ENCODE results near the gene CLEC19A. TPM values are rescaled to one million over a fixed set of nuclear protein-coding genes. Genes with fewer than 3 reads are reported as not detected.

The CLEC19A gene
- total RNA-seq, 1 experiment from 2014 or later, result not detected

DNA sequence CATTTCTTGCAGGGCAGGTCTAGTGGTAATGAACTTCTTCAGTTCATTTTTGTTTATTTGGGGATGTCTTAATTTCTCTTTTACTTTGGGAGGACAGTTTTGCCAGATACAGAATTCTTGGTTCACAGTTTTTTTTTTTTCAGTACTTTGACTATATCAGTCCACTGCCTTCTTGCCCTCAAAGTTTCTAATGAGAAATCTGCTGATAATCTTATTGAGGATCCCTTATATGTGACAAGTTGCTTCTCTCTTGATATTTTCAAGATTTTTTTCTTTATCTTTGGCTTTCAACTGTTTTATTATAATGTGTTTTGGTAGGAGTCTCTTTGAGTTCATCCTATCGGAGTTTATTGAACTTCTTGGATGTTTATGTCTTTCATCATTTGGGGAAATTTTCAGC is 42.8 kb downstream of the CLEC19A start:
- no peak overlapping the region for H3K4me3 ChIP-seq (ENCODE audit: low read depth in 2 of 2, low read length in 2 of 2)
- ChIA-PET CTCF (no interaction called here), POLR2A (no interaction called here)
- no peak for DNase-seq (ENCODE audit: low read depth, low spot score)
- in situ Hi-C loops (cut with HindIII; ENCODE audit: low pct_unique_long_range_greater_than_20kb, low sequenced_read_pairs), result no loop called here
- H3K9me3 ChIP-seq (ENCODE audit: control insufficient read depth, insufficient read depth, low read depth, low read length), result no peaks in the 10 kb centered on the region
- BruUV-seq (replicated peaks), result no TSS peak
- ATAC-seq, result no peak
- TF ChIP-seq POLR2AphosphoS5 (IDR thresholded peaks at IDR 0.05; ENCODE audit: low read depth, low read length) (no peak), SIN3A (IDR thresholded peaks at IDR 0.05; ENCODE audit: borderline replicate concordance, insufficient read depth, low read depth, low read length) (no peak), TCF7L2 (IDR thresholded peaks at IDR 0.05; ENCODE audit: low read depth, low read length) (no peak)
- TF ChIP-seq, protein P1, sequence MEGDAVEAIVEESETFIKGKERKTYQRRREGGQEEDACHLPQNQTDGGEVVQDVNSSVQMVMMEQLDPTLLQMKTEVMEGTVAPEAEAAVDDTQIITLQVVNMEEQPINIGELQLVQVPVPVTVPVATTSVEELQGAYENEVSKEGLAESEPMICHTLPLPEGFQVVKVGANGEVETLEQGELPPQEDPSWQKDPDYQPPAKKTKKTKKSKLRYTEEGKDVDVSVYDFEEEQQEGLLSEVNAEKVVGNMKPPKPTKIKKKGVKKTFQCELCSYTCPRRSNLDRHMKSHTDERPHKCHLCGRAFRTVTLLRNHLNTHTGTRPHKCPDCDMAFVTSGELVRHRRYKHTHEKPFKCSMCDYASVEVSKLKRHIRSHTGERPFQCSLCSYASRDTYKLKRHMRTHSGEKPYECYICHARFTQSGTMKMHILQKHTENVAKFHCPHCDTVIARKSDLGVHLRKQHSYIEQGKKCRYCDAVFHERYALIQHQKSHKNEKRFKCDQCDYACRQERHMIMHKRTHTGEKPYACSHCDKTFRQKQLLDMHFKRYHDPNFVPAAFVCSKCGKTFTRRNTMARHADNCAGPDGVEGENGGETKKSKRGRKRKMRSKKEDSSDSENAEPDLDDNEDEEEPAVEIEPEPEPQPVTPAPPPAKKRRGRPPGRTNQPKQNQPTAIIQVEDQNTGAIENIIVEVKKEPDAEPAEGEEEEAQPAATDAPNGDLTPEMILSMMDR (IDR thresholded peaks at IDR 0.05), result no peak
- TF ChIP-seq, protein P2, sequence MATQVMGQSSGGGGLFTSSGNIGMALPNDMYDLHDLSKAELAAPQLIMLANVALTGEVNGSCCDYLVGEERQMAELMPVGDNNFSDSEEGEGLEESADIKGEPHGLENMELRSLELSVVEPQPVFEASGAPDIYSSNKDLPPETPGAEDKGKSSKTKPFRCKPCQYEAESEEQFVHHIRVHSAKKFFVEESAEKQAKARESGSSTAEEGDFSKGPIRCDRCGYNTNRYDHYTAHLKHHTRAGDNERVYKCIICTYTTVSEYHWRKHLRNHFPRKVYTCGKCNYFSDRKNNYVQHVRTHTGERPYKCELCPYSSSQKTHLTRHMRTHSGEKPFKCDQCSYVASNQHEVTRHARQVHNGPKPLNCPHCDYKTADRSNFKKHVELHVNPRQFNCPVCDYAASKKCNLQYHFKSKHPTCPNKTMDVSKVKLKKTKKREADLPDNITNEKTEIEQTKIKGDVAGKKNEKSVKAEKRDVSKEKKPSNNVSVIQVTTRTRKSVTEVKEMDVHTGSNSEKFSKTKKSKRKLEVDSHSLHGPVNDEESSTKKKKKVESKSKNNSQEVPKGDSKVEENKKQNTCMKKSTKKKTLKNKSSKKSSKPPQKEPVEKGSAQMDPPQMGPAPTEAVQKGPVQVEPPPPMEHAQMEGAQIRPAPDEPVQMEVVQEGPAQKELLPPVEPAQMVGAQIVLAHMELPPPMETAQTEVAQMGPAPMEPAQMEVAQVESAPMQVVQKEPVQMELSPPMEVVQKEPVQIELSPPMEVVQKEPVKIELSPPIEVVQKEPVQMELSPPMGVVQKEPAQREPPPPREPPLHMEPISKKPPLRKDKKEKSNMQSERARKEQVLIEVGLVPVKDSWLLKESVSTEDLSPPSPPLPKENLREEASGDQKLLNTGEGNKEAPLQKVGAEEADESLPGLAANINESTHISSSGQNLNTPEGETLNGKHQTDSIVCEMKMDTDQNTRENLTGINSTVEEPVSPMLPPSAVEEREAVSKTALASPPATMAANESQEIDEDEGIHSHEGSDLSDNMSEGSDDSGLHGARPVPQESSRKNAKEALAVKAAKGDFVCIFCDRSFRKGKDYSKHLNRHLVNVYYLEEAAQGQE (IDR thresholded peaks at IDR 0.05; ENCODE audit: insufficient read depth in 1 of 2, low read depth in 2 of 2, low read length in 1 of 2), result no peak
- no peak overlapping the region for H3K27ac ChIP-seq (ENCODE audit: low read length)
- no peaks in the 10 kb centered on the region for H3K4me1 ChIP-seq (ENCODE audit: control insufficient read depth, insufficient read depth, low read length)
- no peaks in the 10 kb centered on the region for H3K36me3 ChIP-seq (ENCODE audit: control insufficient read depth, insufficient read depth, low read length)
- H3K27me3 ChIP-seq (ENCODE audit: control insufficient read depth, insufficient read depth, low read length), result no peaks in the 10 kb centered on the region
- intact Hi-C loops (cut with micrococcal nuclease; ENCODE audit: unreplicated experiment), result no loop called here

DNA sequence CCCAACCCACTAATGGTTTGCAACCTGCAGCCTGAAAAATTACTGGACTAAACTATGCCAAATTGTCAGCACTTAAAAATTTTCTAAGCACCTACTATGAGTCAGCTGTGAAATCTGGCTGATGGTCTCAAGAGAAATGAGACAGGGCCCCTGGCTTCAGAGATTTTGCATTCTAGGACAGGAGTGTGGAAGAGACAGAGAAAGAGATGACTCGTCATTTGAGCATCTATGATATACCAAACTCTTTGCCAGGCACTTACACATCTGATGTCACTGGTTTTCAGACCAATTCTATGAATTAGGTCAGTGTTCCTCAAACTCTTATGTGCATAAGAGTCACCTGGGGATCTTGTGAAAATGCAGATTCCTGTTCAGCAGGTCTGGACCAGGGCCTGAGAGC is 44.4 kb downstream of the CLEC19A start:
- POLR2A ChIA-PET, result no interaction called here
- TF ChIP-seq, protein P1 (IDR thresholded peaks at IDR 0.05), result no peak
- TF ChIP-seq, protein P2 (IDR thresholded peaks at IDR 0.05; ENCODE audit: insufficient read depth in 1 of 2, low read depth in 2 of 2, low read length in 1 of 2), result no peak
- TF ChIP-seq TCF7L2 (IDR thresholded peaks at IDR 0.05; ENCODE audit: low read depth, low read length) (no peak), SIN3A (IDR thresholded peaks at IDR 0.05; ENCODE audit: borderline replicate concordance, insufficient read depth, low read depth, low read length) (no peak), POLR2AphosphoS5 (IDR thresholded peaks at IDR 0.05; ENCODE audit: low read depth, low read length) (no peak)
- H3K9me3 ChIP-seq (ENCODE audit: control insufficient read depth, insufficient read depth, low read depth, low read length), result no peaks in the 10 kb centered on the region
- no peak for DNase-seq (ENCODE audit: low read depth, low spot score)
- ATAC-seq, result no peak
- CTCF ChIA-PET, result no interaction called here
- in situ Hi-C loops (cut with HindIII; ENCODE audit: low pct_unique_long_range_greater_than_20kb, low sequenced_read_pairs) (no loop called here), intact Hi-C loops (cut with micrococcal nuclease; ENCODE audit: unreplicated experiment) (no loop called here)
- no peaks in the 10 kb centered on the region for H3K4me1 ChIP-seq (ENCODE audit: control insufficient read depth, insufficient read depth, low read length)
- BruUV-seq (replicated peaks), result no TSS peak
- H3K4me3 ChIP-seq (ENCODE audit: low read depth in 2 of 2, low read length in 2 of 2), result no peak overlapping the region
- no peaks in the 10 kb centered on the region for H3K36me3 ChIP-seq (ENCODE audit: control insufficient read depth, insufficient read depth, low read length)
- H3K27ac ChIP-seq (ENCODE audit: low read length), result no peak overlapping the region
- H3K27me3 ChIP-seq (ENCODE audit: control insufficient read depth, insufficient read depth, low read length), result peaks cover 3% of the 10 kb centered on the region; the same call in 1 of the 2 replicates

All from Panc1 (cell line).